ENCODE data around the gene PRAC1. TPM values are rescaled to one million over a fixed set of nuclear protein-coding genes. Genes with fewer than 3 reads are reported as not detected.

Gene PRAC1
- total and polyA plus RNA-seq, 2 of the 8 experiments (the other 6 are each of a cell fraction or from before 2014, with no cell fraction given) = not detected

DNA sequence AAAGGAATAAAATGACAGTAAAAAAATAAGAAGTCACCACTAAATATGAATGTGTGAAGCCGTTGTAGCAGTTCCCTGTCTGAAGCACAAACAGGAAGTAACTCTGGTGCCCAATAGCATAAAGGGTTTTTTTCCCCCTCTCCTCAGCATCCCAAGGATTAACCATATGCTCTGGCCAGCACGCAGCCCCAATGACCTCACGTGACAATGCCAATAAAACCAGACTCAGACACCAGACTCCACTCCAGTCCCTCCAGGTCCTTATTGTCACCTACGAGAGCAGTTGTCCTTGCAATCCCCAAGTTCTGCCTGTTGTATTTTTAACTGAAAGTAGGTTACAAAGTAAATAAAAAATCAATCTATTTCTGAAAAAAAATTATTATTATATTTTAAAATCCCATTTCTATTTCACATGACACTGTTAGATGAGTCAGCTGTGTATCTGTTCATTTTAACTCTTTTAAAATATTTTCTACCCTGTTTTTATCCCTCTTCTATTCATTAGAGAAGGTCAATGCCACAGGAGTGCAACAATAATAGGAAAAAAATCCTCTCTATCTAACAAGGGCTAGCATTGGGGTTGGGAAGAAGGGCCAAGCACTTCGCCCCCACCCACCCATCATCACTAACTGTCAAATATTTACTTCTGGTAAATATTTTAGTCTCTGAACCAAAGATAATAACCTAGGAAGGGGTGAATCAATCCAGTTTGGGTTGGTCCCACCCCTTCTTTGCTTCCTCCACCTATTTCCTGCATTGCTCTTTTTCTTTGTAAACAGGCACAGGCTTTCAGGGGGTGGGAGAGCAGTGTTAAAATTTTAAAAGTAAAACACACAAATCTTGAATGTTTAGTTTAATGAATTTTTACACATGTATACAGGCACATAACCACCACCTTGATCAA, 6.6 kb downstream of the PRAC1 start:
- WGBS, 2 experiments (ENCODE audit: extremely low coverage in 1 of 2, insufficient coverage in 1 of 2, insufficient read length in 1 of 2, insufficient replicate concordance in 2 of 2, low coverage in 1 of 2, low lambda C conversion rate in 2 of 2, missing lambda C conversion rate in 1 of 2) = 61% methylated on average over 5 of the region's 5 CpGs; no CpG with 5 or more reads in 1 of the 2 experiments
- no peak overlapping the region for H2BK12ac ChIP-seq (ENCODE audit: low read depth, low read length)
- H2BK20ac ChIP-seq (ENCODE audit: low read length) = no peak overlapping the region
- POLR2A ChIA-PET (ENCODE audit: partially characterized antibody) = interaction anchor here (0.6 kb wide), 1 partner anchor 722 kb away, joined by 3 read pairs; no protein-coding TSS in a partner anchor
- no peak overlapping the region for H3K9ac ChIP-seq (replicated peaks in 1 of 4; ENCODE audit: extremely low read depth in 1 of 4, low read depth in 3 of 4, low read length in 3 of 4)
- no peaks in the 10 kb centered on the region for H3K79me2 ChIP-seq (ENCODE audit: control insufficient read depth in 1 of 2, insufficient read depth in 2 of 2, low read length in 2 of 2)
- H3K9me3 ChIP-seq (ENCODE audit: insufficient read depth in 2 of 2, low read depth in 1 of 2, low read length in 1 of 2) = no peaks in the 10 kb centered on the region
- TF ChIP-seq RXRA (IDR thresholded peaks at IDR 0.05; ENCODE audit: insufficient read depth, low read depth, low read length) (no peak), BRCA1 (IDR thresholded peaks at IDR 0.05; ENCODE audit: low read depth, low read length) (no peak), SIN3A (conservative IDR thresholded peaks at IDR 0.05 in 1 of 2, IDR thresholded peaks at IDR 0.05 in 1 of 2; ENCODE audit: low read depth in 1 of 2, low read length in 2 of 2) (no peak), BCL11A (IDR thresholded peaks at IDR 0.05; ENCODE audit: low read depth in 2 of 2, low read length in 2 of 2) (no peak), SP2 (IDR thresholded peaks at IDR 0.05; ENCODE audit: low read length) (no peak), FOSL1 (IDR thresholded peaks at IDR 0.05; ENCODE audit: insufficient read depth, low read depth, low read length) (no peak), CBX5 (IDR thresholded peaks at IDR 0.05; ENCODE audit: low read depth, low read length) (no peak), HDAC6 (IDR thresholded peaks at IDR 0.05; ENCODE audit: low read depth, low read length) (no peak), TAF1 (IDR thresholded peaks at IDR 0.05; ENCODE audit: low read depth, low read length) (no peak), SP1 (IDR thresholded peaks at IDR 0.05; ENCODE audit: low read depth, low read length) (no peak), POLR2AphosphoS5 (IDR thresholded peaks at IDR 0.05; ENCODE audit: low read depth, low read length) (no peak)
- no peaks in the 10 kb centered on the region; a peak in 1 of 8 replicates for H3K36me3 ChIP-seq (ENCODE audit: control insufficient read depth in 2 of 4, insufficient read depth in 4 of 4, low read length in 3 of 4)
- H3K27ac ChIP-seq (ENCODE audit: low read depth, low read length) = no peak overlapping the region
- H2AFZ ChIP-seq (ENCODE audit: low read length) = no peak overlapping the region
- H3K4me1 ChIP-seq (replicated peaks in 1 of 4; ENCODE audit: control insufficient read depth in 3 of 4, insufficient read depth in 4 of 4, low read length in 3 of 4) = peaks cover 5 to 27% (median 17%) of the 10 kb centered on the region in 4 experiments; a peak in 6 of 7 replicates
- no peak overlapping the region for H4K91ac ChIP-seq (replicated peaks; ENCODE audit: insufficient read length, low read length)
- no peak overlapping the region for H3K4me3 ChIP-seq (ENCODE audit: extremely low read depth in 1 of 4, insufficient read depth in 2 of 4, low read depth in 3 of 4, low read length in 4 of 4)
- peaks cover 7% of the 10 kb centered on the region; the same call in 1 of the 2 replicates for H3K23me2 ChIP-seq (ENCODE audit: low read depth, low read length)
- no peak overlapping the region for H2BK15ac ChIP-seq (ENCODE audit: low read length)
- DNase-seq (ENCODE audit: low read depth in 1 of 2, low spot score in 2 of 2) (no peak), FAIRE-seq (no peak)
- no peak overlapping the region for H3K14ac ChIP-seq (ENCODE audit: insufficient read length)
- no peak overlapping the region for H4K8ac ChIP-seq (ENCODE audit: extremely low read depth, insufficient read depth, low read length)
- no peak overlapping the region for H2BK120ac ChIP-seq (replicated peaks; ENCODE audit: low read depth, low read length)
- no peak overlapping the region for H2BK5ac ChIP-seq (ENCODE audit: low read depth, low read length)
- CTCF ChIA-PET (ENCODE audit: partially characterized antibody) = interaction anchor here (0.6 to 12.2 kb wide), 7 partner anchors 8 to 557 kb away, joined by 5 to 145 read pairs (median 5); no protein-coding TSS in a partner anchor
- H2AK5ac ChIP-seq (ENCODE audit: low read depth, low read length) = no peak overlapping the region
- no peak overlapping the region for H4K5ac ChIP-seq (ENCODE audit: insufficient read length, low read depth, low read length)
- no peak overlapping the region for H3K56ac ChIP-seq (replicated peaks; ENCODE audit: insufficient read length, low read depth, low read length)
- no peak overlapping the region for H3K4ac ChIP-seq (replicated peaks; ENCODE audit: insufficient read length, low read depth, low read length)
- H3K79me1 ChIP-seq (ENCODE audit: low read depth, low read length) = no peaks in the 10 kb centered on the region; the same call in 1 of the 2 replicates
- H3K4me2 ChIP-seq (ENCODE audit: insufficient read depth in 1 of 2, low read depth in 2 of 2, low read length in 2 of 2) = no peak overlapping the region
- no peak overlapping the region for H3K23ac ChIP-seq (ENCODE audit: insufficient read length)
- H3K27me3 ChIP-seq (replicated peaks in 1 of 4; ENCODE audit: control insufficient read depth in 3 of 4, extremely low read depth in 1 of 4, insufficient read depth in 3 of 4, low read length in 3 of 4) = peaks cover 34 to 77% (median 59%) of the 10 kb centered on the region in 4 experiments
- peaks cover 12% of the 10 kb centered on the region in 2 experiments for H4K20me1 ChIP-seq (replicated peaks in 1 of 2; ENCODE audit: control insufficient read depth in 1 of 2, insufficient read depth in 2 of 2, low read length in 2 of 2)
- H3K18ac ChIP-seq (ENCODE audit: extremely low read depth, low read length) = no peak overlapping the region
